A204.1 (cell line): ENCODE data around the gene KBTBD13.
"Not testable (repeated sequence)": the region's sequence is repeated elsewhere in the genome, so short reads cannot be mapped to it uniquely, and the experiment has no call there.

Experiments used
- FAIRE-seq: peaks from 2 replicates; lab custom pipeline; 2012; peaks lifted over from hg19 to GRCh38; lab: Jason Lieb, UNC

The KBTBD13 gene

GRCh38 chr15:65076486-65077290, at the start of gene KBTBD13:
TSS of gene KBTBD13 (plus strand) at chr15:65076746. CDS start at chr15:65076816, 70 bp downstream.
- no peak for FAIRE-seq

- FAIRE-seq = no peak
Measured at GRCh38 chr15:65026756-65027155, 49.8 kb upstream of the KBTBD13 start.

DNA sequence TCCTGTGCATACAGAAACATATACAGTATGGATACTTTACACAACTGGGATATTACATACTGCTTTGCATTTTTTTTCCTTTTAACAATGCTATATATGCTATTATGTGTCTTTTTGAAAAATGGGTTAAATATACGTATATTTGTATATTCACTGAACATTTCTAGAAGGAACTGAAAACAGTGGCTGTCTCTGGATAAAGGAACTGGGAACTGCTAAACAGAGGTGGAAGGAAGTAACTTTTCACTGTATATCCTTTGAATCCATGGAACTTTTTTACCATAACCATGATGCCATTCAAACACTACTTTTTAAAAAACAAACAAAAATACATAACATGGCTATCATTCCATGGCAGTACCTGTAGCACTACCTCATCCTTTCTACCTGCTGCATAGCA, 49.0 kb upstream of the KBTBD13 start:
- FAIRE-seq = no peak

DNA sequence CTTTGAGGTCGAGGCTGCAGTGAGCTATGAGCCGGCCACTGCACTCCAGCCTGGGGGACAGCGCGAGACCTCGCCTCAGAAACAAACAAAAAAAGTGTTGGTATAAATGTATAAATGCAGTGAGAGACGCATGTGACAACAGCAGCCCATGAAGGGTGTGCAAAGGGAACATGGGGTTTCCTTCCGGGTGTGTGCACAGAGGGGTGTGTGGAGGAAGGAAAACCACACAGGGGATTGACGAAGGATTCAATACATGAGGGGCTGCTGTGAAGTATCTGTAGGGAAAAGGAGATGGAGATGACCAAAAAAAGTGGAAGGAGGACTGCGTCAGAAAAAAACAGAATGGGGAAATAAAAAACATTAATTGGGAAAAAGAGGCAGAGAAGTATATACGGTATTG, 48.2 kb upstream of the KBTBD13 start:
- no peak for FAIRE-seq

DNA sequence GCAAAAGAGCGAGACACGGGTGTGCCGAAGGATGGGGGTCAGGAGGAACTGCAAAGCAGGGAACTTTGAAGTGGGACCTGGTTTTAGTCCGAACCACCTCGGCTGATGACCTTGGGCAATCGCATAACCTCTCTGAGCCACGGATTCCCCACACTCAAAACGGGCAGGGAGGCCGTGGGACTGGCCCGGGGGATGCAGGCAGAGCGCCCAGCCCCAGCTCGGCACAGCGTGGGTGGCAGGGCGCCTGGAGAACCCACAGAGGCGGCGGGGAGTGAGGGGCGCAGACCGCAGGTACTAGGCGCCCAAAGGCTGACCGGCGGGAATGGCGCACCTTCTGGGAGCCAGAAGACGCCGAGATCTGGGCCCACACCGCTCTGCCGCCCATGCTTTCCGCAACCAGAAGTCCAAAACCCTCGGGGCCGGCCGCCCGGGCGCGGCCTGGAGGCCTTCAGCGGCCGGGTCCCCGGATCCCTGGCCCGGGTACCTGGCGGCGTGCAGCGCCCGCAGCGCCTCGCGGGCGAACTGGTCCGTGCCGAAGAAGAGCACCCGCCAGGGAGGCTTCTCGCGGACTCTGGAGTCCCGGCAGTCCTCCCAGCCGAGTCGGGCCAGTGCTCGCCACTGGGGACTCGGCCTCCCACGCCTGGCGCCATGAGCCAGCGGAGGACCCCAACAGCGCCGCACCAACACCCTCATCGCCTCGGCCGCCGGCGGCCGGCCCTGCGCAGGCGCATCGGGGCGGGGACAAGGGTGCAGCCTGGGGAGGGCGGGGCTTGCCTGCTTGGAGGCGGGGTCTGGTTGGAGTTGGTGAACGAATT, 47.4 kb upstream of the KBTBD13 start, which contains the start of gene MTFMT:
Gene MTFMT, minus strand, starts transcription at position 719 of the 815 bp plus-strand sequence. Its CDS starts 26 bp downstream, at position 693.
- no peak for FAIRE-seq

- no peak for FAIRE-seq
Measured at GRCh38 chr15:65029736-65030208, 46.8 kb upstream of the KBTBD13 start.

DNA sequence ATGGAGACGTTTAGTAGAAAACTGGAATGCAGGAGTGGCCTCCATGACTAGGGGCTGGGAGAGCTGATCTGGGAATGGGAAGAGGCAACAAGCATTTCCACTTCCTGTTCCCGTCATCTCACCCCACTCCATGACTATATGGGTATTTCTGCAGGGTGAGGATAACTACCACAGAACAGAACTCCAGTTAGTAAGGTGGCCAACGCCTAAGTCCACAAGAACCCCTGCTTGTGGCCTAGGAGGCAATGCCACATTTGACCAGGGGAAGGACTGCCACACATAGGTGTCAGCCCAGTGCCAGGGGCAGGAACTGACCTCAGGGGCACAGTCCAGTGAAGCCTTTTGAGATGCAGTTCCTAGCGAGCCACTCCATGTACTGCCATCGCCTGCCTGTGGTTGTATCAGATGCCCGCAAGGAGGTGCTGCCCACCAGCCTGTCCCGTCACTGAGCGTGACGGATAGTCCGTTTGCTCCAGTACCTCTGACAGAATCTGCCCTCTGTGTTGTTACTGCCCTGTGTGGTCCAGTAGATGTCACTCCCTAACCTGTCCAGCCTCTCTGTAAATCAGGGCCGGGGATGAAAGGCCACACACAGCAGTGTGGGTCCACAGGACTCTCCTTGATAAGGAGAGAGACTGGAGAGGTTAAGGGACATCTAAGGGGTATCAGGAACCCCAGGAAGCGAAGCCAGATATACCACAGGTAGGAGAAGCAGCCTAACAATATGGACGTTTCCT, 43.6 kb upstream of the KBTBD13 start:
- peak; percentile 14 for FAIRE-seq

GRCh38 chr15:65033659-65034269, 42.8 kb upstream of the KBTBD13 start:
- no peak for FAIRE-seq

DNA sequence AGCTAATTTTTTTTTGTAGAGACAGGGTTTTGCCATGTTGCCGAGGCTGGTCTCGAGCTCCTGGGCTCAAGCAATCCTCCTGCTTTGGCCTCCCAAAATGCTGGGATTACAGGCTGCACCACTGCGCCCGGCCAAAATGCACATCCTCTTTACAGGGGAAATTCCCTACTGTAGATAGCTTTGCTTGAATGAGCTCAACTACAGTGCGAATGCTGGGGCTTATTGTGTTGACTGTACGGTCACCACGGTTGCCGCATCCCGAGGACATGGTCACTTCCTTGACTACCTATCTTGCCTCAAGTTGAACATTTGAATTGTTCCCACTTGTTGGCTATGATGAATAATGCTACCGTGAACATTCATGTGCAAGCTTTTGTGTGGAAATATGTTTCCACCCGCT, 41.8 kb upstream of the KBTBD13 start:
- FAIRE-seq = no peak

DNA sequence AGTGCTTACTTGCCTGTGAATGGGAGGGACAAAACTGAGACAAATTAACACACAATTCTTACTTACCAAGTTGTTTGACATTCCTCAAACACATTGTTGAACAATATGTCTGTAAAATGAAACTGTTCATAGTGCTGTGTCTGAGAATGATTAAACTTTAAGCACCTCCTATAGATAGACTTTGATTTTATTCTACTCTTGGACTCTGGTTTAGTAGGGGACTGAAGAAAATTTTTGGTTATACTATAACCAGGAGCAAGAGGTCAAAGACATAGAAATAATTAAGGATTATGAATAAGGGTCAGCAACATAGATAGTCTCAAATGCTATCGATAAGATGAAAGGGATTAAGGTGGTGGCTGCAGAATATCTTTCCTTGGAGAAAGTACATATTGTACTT, 39.2 kb upstream of the KBTBD13 start:
- no peak for FAIRE-seq

DNA sequence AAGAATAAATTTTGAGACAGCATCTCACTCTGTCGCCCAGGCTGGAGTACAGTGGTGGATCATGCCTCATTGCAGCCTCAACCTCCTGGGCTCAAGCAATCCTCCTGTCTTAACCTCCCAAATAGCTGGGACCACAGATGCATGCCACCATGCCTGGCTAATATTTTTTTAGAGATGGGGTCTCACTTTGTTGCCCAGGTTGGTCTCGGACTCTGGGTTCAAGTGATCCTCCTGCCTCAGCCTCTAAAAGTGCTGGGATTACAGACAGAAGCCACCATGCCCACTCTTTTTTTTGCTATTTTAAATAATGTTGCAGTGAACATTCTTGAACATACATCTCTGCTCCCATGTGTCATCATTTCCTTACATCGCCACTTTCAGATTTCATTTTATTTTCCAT, 38.1 kb upstream of the KBTBD13 start:
- no peak for FAIRE-seq

DNA sequence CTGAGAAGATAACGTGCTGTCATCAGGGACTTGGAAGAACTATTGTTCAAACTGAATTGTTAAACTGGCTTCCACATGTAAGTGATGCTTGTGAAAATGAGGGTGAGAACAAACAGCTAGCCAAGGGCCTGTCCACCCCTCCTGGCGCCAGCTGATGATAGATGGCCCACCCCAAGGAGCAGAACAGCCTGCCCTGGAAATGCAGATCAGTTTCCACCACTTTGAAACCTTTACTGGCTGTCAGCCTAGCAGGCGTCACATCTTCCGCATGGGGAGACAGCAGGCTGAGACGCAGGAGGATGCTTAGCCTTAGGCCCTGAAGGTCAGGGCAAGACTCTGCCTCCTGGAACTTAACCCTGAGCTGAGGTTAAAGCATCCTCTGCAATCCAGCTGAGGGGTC, 37.7 kb upstream of the KBTBD13 start:
- no peak for FAIRE-seq

DNA sequence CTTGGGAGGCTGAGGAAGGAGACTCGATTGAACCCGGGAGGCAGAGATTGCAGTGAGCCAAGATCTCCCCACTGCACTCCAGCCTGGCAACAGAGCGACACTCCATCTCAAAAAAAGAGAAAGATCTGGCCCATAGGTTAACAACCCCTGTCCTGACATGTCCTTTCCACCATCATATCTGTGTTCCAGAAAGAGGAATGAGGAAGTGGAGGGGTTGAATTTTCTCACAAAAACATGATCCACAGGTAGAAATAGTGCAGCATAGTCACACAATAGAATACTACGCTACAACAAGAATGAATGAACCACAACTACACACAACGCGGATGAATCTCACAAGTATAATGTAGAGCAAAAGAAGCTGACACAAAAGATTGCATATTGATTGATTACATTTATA, 36.1 kb upstream of the KBTBD13 start:
- FAIRE-seq = no peak

DNA sequence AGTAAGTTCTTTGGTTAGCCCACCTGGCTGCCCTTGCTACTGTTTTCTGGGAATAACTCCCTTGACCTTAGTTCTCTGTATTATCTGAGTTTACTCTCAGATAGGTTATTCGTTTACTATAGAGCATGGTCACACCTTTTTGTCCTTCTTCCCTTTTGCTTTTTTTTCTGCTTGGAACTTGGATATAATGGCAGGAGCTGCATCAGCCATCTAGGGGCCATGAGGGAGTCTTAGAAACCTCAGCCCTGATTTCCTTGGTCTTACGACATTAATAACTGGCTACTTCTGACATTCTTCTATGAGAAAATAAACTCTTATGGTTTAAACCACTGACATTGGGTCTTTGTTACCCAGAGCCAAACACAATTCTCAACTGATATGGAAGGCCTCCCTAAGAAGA, 34.8 kb upstream of the KBTBD13 start:
- no peak for FAIRE-seq

- no peak for FAIRE-seq
Measured at GRCh38 chr15:65042776-65043327, 33.7 kb upstream of the KBTBD13 start.

- FAIRE-seq = not testable (repeated sequence)
Measured at GRCh38 chr15:65044218-65044617, 32.3 kb upstream of the KBTBD13 start.

GRCh38 chr15:65044724-65045481, 31.6 kb upstream of the KBTBD13 start, which contains the start of gene SLC51B:
TSS of gene SLC51B (plus strand) at chr15:65045387. CDS start at chr15:65050005, 4,618 bp downstream.
- FAIRE-seq = no peak

GRCh38 chr15:65048241-65048640, 28.3 kb upstream of the KBTBD13 start:
- FAIRE-seq = no peak

- no peak for FAIRE-seq
Measured at GRCh38 chr15:65049418-65049840, 27.1 kb upstream of the KBTBD13 start.

GRCh38 chr15:65050270-65050669, 26.3 kb upstream of the KBTBD13 start:
- FAIRE-seq = no peak

GRCh38 chr15:65051266-65051665, 25.3 kb upstream of the KBTBD13 start:
- FAIRE-seq = no peak
